ENCODE data around the gene IBA57.
A peak's percentile ranks its signal among the peaks of the same experiment; 100 is the strongest.

IBA57 gene

GRCh38 chr1:228178737-228179684, 13.4 kb downstream of the IBA57 start:
- DNase-seq (ENCODE audit: low read depth in 2 of 2): no peak
- H3K4me3 ChIP-seq (replicated peaks in 1 of 2; ENCODE audit: low read depth in 2 of 2, low read length in 2 of 2): no peak overlapping the region
- TF ChIP-seq CTCF (IDR thresholded peaks at IDR 0.05; ENCODE audit: low read depth, low read length): no peak

GRCh38 chr1:228180271-228180958, 14.8 kb downstream of the IBA57 start:
- H3K4me3 ChIP-seq (replicated peaks in 1 of 2; ENCODE audit: low read depth in 2 of 2, low read length in 2 of 2): no peak overlapping the region
- DNase-seq (ENCODE audit: low read depth in 2 of 2): no peak
- TF ChIP-seq CTCF (IDR thresholded peaks at IDR 0.05; ENCODE audit: low read depth, low read length): peak; percentile 26

- no peak for TF ChIP-seq CTCF (IDR thresholded peaks at IDR 0.05; ENCODE audit: low read depth, low read length)
- no peak for DNase-seq (ENCODE audit: low read depth in 2 of 2)
- H3K4me3 ChIP-seq (replicated peaks in 1 of 2; ENCODE audit: low read depth in 2 of 2, low read length in 2 of 2): no peak overlapping the region
Measured at GRCh38 chr1:228180959-228181644, 15.5 kb downstream of the IBA57 start.

GRCh38 chr1:228181645-228182034, 16.0 kb downstream of the IBA57 start:
- no peak for TF ChIP-seq CTCF (IDR thresholded peaks at IDR 0.05; ENCODE audit: low read depth, low read length)
- no peak overlapping the region for H3K4me3 ChIP-seq (replicated peaks in 1 of 2; ENCODE audit: low read depth in 2 of 2, low read length in 2 of 2)
- no peak for DNase-seq (ENCODE audit: low read depth in 2 of 2)

- no peak for TF ChIP-seq CTCF (IDR thresholded peaks at IDR 0.05; ENCODE audit: low read depth, low read length)
- H3K4me3 ChIP-seq (replicated peaks in 1 of 2; ENCODE audit: low read depth in 2 of 2, low read length in 2 of 2): no peak overlapping the region
- no peak for DNase-seq (ENCODE audit: low read depth in 2 of 2)
Measured at GRCh38 chr1:228182296-228183030, 16.9 kb downstream of the IBA57 start.

- DNase-seq (ENCODE audit: low read depth in 2 of 2): no peak
- no peak for TF ChIP-seq CTCF (IDR thresholded peaks at IDR 0.05; ENCODE audit: low read depth, low read length)
- H3K4me3 ChIP-seq (replicated peaks in 1 of 2; ENCODE audit: low read depth in 2 of 2, low read length in 2 of 2): no peak overlapping the region
Measured at GRCh38 chr1:228184152-228184551, 18.5 kb downstream of the IBA57 start.
